GM19035 (cell line): ENCODE results near the gene PTTG1IP.

Source experiments
- ATAC-seq: cut with Tn5 transposase; IDR thresholded peaks from one replicate; pipeline ENCODE4 v1.9.1; 2021; ENCODE audit not compliant: unreplicated experiment

Gene PTTG1IP

GRCh38 chr21:44896561-44897286 lies 23.2 kb upstream of the PTTG1IP start:
- no peak for ATAC-seq

GRCh38 chr21:44895859-44896258 lies 22.4 kb upstream of the PTTG1IP start:
- ATAC-seq: no peak

GRCh38 chr21:44894687-44895302 lies 21.3 kb upstream of the PTTG1IP start:
- no peak for ATAC-seq

DNA sequence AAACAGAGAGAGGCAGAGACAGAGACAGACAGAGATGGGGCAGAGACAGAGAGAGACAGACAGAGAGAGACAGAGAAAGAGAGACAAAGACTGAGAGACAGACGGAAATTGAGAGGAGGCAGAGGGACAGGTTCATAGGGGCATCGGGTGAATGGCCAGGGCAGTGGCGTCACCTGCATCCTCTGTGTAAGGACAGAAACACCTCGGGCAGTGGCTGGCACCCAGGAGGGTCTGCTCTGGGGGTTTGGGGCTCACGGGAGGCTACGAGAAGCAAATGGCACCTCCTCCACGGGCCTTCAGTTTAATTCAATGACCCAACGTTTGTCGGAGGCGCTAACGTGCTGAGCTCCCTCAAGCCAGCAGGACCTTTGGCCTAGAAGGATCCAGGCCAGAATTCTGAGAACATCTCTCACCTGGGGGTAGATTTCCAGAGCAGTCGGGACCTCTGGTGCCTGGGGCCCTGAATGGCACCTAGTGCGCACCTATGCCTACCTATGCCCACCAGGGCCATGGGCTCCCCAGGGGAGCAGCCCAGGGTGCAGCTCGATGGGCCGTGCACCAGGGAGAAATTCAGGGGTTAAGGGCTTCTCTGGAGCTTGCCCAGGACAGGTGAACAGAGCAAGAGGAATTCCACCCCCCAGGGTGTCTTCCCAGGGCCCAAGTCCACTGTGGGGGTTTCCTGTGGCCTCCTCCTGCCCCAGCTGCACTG lies 20.6 kb upstream of the PTTG1IP start:
- no peak for ATAC-seq

DNA sequence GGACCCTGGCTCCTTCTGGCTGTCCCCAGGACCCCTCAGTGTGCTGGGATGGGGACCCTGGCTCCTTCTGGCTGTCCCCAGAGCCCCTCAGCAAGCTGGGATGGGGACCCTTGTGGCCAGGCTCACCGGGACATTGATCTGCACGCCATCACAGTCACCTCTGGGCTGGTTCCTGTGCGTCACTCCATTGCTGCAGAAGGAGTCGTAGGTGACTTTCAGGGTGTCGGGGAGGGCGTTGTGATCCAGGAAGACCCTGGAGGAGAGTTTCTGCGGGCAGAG lies 19.7 kb upstream of the PTTG1IP start:
- no peak for ATAC-seq

GRCh38 chr21:44892536-44893277 lies 19.2 kb upstream of the PTTG1IP start:
- no peak for ATAC-seq

DNA sequence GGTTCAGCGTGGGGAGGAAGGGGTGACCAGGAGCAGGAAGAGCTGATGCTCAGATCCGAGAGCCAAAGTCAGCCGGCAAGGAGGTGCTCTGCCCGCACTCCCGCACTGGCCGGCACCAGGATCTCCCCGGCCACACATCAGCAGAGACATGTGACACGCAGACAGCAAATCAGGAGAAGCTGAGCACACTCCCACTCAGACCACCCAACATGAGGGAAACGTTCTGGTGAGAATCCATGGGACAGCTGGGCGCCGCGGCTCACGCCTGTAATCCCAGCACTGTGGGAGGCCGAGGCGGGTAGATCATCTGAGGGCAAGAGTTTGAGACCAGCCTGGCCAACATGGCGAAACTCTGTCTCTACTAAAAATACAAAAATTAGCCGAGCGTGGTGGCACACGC lies 18.6 kb upstream of the PTTG1IP start:
- no peak for ATAC-seq

DNA sequence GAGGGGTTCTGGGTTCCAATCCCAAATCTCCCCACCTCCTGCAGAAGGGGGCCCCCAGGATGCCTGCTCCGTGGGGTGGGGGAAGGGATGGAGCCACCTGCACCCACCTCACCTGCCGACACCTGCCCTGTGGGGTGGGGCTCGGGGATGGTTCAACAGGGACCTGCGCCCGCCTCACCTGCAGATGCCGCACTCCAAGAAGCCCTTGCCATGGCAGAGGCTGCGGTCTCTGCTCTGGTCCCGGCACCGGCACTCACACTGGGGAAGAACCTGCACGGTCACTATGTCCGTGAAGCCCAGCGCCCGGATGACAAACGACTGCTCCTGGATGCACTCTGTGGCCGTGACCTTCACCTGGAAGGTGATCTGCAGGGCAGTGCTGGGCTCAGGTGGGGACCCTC lies 18.1 kb upstream of the PTTG1IP start:
- ATAC-seq: no peak

GRCh38 chr21:44890961-44891541 lies 17.6 kb upstream of the PTTG1IP start:
- no peak for ATAC-seq

GRCh38 chr21:44890338-44890931 lies 16.9 kb upstream of the PTTG1IP start:
- no peak for ATAC-seq

GRCh38 chr21:44889625-44890337 lies 16.3 kb upstream of the PTTG1IP start:
- ATAC-seq: no peak

DNA sequence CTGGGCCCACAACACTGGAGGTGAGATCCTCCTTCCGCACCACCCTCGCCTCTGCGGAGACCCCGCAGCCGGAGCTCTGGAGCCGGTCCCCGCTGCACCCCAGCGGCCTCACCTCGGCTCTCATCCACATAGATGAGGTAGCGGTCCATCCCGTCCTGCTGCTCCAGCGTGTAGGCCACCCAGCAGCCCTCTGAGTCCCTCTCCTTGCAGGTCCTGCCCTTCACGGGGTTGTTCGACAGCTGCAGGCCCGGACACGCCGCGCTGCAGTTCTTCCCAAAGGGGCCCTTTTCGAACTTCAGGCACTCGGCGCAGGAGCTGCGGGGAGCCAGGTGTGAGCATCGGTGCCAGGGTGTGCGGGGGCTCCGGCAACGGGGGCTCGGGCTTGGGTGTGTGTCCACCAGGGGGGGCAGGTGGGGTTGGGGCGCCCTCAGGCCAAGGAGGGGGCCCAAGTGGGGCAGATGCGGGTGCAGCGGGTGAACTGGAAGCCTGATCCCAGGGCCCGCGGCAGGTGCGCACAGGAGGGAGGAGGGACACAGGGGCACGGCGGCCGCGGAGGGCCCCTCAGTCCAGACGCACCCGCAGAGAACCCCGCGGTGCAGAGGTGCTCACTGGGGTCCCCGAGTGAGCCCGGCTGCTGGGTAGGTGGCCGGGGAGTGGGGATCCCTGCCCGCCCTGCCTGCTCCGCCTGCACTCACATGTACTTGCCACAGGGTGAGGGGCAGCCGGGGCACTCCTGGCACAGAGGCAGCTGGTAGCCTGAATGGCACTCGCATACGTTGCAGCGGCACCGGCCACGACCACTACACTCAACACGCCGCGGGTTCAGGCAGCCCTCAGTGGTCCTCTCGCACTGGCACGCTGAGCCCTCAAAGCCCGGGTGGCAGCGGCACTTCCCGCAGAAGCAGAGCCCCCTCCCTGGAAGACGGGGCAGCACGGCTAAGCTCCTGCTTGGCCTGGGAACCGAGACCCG lies 15.4 kb upstream of the PTTG1IP start:
- no peak for ATAC-seq

DNA sequence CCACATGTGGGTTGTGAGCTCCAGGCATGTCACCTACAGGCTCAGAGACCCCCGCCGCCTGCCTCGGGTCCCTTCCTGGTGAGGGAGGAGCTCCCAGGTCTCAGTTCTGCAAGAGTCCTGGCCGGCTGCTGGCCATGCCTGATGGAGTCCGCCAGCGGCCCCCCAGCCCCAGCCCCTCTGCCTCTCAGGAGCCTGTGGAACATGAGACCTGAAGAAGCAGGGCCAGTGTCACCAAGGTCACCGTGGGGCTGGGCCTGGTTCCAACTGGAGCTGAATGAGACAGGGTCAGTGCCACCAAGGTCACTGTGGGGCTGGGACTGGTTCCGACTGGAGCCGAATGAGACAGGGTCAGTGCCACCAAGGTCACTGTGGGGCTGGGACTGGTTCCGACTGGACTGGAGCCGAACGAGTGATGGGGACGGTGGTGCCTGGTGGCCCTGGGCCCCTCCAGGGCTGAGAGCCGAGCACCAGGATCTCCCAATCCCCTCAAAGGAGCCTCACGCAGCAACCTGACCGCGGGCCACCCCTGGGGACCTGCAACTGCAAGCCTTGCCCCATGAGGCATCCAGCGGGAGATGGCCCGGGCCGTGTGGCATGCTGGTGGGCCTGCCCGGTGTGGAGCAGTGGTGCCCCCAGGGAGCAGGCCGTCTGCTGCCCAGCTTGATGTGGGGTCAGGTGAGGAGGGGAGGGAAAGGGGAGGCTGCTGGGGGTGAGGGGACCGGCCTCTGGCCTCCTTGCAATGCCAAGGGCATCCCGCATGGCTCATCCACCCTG lies 14.5 kb upstream of the PTTG1IP start:
- no peak for ATAC-seq

DNA sequence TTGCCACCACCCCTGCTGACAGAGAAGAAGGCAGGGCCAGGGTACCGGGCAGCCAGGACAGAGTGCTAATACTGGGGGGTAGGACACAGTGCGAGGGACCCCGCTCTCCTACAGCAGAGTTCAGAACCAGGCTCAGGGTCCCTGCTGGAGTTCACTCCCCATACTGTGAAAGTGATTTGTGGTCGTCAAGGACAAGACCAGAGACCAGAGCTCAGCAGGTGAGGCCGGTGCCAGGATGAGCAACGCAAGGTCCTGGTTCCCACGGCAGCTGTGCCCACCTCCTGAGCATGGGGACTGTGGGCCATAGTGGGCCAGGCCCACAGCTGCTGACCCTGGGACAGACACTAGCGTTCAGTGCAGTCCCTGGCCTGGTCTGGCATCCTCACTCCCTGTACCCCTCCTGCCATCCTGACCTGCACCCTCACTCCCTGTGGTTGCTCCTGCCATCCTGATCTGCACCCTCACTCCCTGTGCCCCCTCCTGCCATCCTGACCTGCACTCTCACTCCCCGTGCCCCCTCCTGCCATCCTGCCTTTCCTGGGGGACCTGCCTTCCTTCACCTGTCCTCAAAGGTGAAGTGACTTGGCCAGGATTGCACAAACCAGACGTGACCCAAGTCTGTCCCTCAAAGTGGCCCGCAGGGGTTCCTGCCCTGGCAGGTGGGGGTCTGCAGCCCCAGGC lies 13.8 kb upstream of the PTTG1IP start:
- ATAC-seq: no peak

DNA sequence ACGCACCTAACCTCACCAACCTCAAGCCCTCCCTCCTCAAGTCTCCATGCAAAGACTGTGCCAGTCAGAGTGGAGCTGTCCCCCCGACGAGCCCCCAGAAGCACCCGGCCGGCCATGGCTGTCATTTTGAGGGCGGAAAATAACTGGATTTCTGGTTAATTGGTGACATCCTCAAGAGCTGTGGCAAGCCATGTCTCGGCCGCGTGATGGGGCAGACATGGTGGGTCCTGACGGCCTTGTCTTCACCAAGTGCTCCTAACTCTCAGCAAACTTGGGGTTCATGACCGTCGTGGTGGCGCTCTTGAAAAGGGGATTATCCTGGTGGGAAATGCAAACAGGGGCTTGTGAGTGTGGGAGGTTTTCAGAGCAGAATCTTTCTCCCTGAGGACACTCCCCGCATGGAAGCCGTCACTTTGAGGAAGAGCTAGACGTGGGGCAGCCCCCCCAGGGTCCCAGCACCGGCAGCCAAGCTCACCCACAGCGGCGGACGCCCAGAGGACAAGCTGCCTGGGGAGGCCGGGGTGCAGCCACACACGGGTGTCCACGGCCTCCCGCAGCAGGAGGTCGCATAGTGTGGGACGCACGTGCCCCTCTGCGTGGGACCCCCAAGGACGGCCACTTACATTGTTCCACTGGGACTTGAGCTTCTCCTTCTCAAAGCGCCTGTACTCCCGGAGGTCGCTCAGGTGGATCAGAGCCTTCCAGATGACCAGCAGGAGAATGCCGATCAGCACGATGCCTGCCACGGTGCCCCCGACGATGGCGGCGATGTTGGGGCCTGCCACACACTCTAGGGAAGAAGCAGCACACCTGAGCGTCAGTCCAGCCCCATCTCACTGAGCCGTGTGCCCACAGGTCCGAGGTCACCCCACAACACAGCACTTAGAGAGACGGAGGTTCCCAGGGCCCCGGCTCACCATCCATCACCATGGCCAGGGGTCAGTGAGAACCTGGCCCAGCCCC lies 12.9 kb upstream of the PTTG1IP start:
- no peak for ATAC-seq

GRCh38 chr21:44885615-44886014 lies 12.1 kb upstream of the PTTG1IP start:
- ATAC-seq: no peak

DNA sequence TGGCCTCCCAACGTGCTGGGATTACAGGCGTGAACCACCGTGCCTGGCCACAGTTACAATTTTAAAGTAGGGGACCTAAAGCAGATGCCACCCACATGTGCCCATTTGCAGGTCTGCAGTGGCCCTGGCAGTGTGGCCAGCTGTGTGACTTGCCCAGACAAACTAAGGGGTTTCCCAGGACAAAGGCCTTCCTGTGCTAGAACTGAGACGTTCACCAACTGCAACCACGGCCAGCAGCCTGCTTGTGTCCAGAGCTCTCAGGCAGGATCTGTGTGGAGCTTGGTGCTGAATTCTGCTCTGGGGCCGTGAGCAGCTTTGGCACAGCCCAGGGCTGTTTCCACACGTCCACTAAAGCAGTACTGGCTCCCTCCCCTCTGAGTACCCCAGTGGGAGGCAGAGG lies 10.6 kb upstream of the PTTG1IP start:
- no peak for ATAC-seq
